ENCODE results near the gene IGF1R. TPM values are rescaled to one million over a fixed set of nuclear protein-coding genes. Genes with fewer than 3 reads are reported as not detected.
"Not testable (repeated sequence)": the region's sequence is repeated elsewhere in the genome, so short reads cannot be mapped to it uniquely, and the experiment has no call there.

IGF1R gene
- total RNA-seq, 2 experiments from 2014 or later: 22.8 to 24.7 TPM

GRCh38 chr15:98617328-98617980, 30.9 kb upstream of the IGF1R start:
- no peak for DNase-seq
- Mint-ChIP-seq H3K4me1 (ENCODE audit: low read depth) (peaks cover 5% of the 10 kb centered on the region), H3K9me3 (no peaks in the 10 kb centered on the region), H3K4me3 (no peak overlapping the region), H3K27ac (no peak overlapping the region), H3K27me3 (peaks cover 16% of the 10 kb centered on the region), H3K36me3 (ENCODE audit: low read depth) (no peaks in the 10 kb centered on the region)
- no peak for ATAC-seq
- intact Hi-C loops (cut with micrococcal nuclease): no loop called here
- POLR2A ChIA-PET: no interaction called here
- TF ChIP-seq CTCF (IDR thresholded peaks at IDR 0.05): no peak
- CTCF ChIA-PET: no interaction called here

GRCh38 chr15:98618576-98618975, 29.8 kb upstream of the IGF1R start:
- H3K4me1 Mint-ChIP-seq (ENCODE audit: low read depth); H3K4me3 Mint-ChIP-seq; H3K27ac Mint-ChIP-seq; H3K9me3 Mint-ChIP-seq; POLR2A ChIA-PET; H3K36me3 Mint-ChIP-seq (ENCODE audit: low read depth); intact Hi-C loops (cut with micrococcal nuclease); DNase-seq; ATAC-seq; CTCF ChIA-PET: not testable (repeated sequence)
- H3K27me3 Mint-ChIP-seq: peaks cover 16% of the 10 kb centered on the region

- CTCF ChIA-PET: no interaction called here
- POLR2A ChIA-PET: no interaction called here
- ATAC-seq (no peak), DNase-seq (no peak)
- no peak for TF ChIP-seq CTCF (IDR thresholded peaks at IDR 0.05)
- intact Hi-C loops (cut with micrococcal nuclease): no loop called here
- H3K27me3 Mint-ChIP-seq: peaks cover 18% of the 10 kb centered on the region
- H3K4me1 Mint-ChIP-seq (ENCODE audit: low read depth): no peaks in the 10 kb centered on the region
- H3K36me3 Mint-ChIP-seq (ENCODE audit: low read depth): no peaks in the 10 kb centered on the region
- no peak overlapping the region for H3K27ac Mint-ChIP-seq
- H3K9me3 Mint-ChIP-seq: no peaks in the 10 kb centered on the region
- H3K4me3 Mint-ChIP-seq: no peak overlapping the region
Measured at GRCh38 chr15:98620020-98620419, 28.3 kb upstream of the IGF1R start.

GRCh38 chr15:98621021-98621420, 27.3 kb upstream of the IGF1R start:
- POLR2A ChIA-PET: no interaction called here
- CTCF ChIA-PET: interaction anchor here (0.7 kb wide), 1 partner anchor 81 kb away, joined by 3 read pairs; no protein-coding TSS in a partner anchor
- H3K27me3 Mint-ChIP-seq: peaks cover 18% of the 10 kb centered on the region
- H3K27ac Mint-ChIP-seq: no peak overlapping the region
- DNase-seq: no peak
- intact Hi-C loops (cut with micrococcal nuclease): no loop called here
- H3K4me3 Mint-ChIP-seq: no peak overlapping the region
- no peak for ATAC-seq
- H3K9me3 Mint-ChIP-seq: no peaks in the 10 kb centered on the region
- H3K36me3 Mint-ChIP-seq (ENCODE audit: low read depth): no peaks in the 10 kb centered on the region
- H3K4me1 Mint-ChIP-seq (ENCODE audit: low read depth): no peaks in the 10 kb centered on the region
- TF ChIP-seq CTCF (IDR thresholded peaks at IDR 0.05): no peak

GRCh38 chr15:98625614-98626013, 22.7 kb upstream of the IGF1R start:
- TF ChIP-seq CTCF (IDR thresholded peaks at IDR 0.05): no peak
- ATAC-seq: no peak
- Mint-ChIP-seq H3K4me1 (ENCODE audit: low read depth) (no peaks in the 10 kb centered on the region), H3K4me3 (no peak overlapping the region), H3K27me3 (peaks cover 6% of the 10 kb centered on the region), H3K36me3 (ENCODE audit: low read depth) (no peaks in the 10 kb centered on the region), H3K9me3 (no peaks in the 10 kb centered on the region), H3K27ac (no peak overlapping the region)
- DNase-seq: no peak
- ChIA-PET POLR2A (no interaction called here), CTCF (interaction anchor here (1.1 kb wide), 1 partner anchor 106 kb away, joined by 3 read pairs; no protein-coding TSS in a partner anchor)
- intact Hi-C loops (cut with micrococcal nuclease): no loop called here

Measured in activated CD8-positive, alpha-beta T cell treated with anti-CD3 and anti-CD28 coated beads for 36 hours (primary cell).